Measurements from ENCODE around the gene REEP1.

GRCh38 chr2:86286516-86286915 is 50.9 kb downstream of the REEP1 start:
- TF ChIP-seq CTCF (IDR thresholded peaks at IDR 0.05 in 2 of 3, conservative IDR thresholded peaks at IDR 0.05 in 1 of 3; ENCODE audit: insufficient read depth in 2 of 3, low read depth in 1 of 3, low read length in 3 of 3) (no peak), SP2 (IDR thresholded peaks at IDR 0.05; ENCODE audit: extremely low read depth, low read depth, low read length, poor library complexity, severe bottlenecking) (no peak), ATF2 (CRISPR knock-in tag; IDR thresholded peaks at IDR 0.05) (no peak), ZNF551 (CRISPR knock-in tag; IDR thresholded peaks at IDR 0.05) (no peak), ZBTB11 (CRISPR knock-in tag; IDR thresholded peaks at IDR 0.05) (no peak), MBD1 (CRISPR knock-in tag; IDR thresholded peaks at IDR 0.05) (no peak), RERE (CRISPR knock-in tag; IDR thresholded peaks at IDR 0.05; ENCODE audit: borderline replicate concordance) (no peak), ZBTB43 (CRISPR knock-in tag; IDR thresholded peaks at IDR 0.05) (no peak), MTA3 (IDR thresholded peaks at IDR 0.05; ENCODE audit: borderline replicate concordance) (no peak), FOXA1 (IDR thresholded peaks at IDR 0.05; ENCODE audit: borderline replicate concordance) (no peak), E2F1 (CRISPR knock-in tag; IDR thresholded peaks at IDR 0.05) (no peak), BHLHE40 (IDR thresholded peaks at IDR 0.05; ENCODE audit: low read length) (no peak)
